SU-DHL-6 (cell line): ENCODE measurements around the gene ZNF362.

Source experiments
- H2AFZ ChIP-seq: fragments of 200-600 bp; sonication (generic); 2 replicates; pipeline ENCODE4 v1.6.1; 2014; ENCODE audit warnings: low read depth, mild to moderate bottlenecking, moderate library complexity, mixed read lengths, antibody characterized with exemption, low read length; ENCODE audit not compliant: severe bottlenecking
- H3F3A ChIP-seq: fragments of 200-600 bp; shearing (Covaris generic); 2 replicates; pipeline ENCODE4 v1.6.0; 2016; ENCODE audit warnings: antibody characterized with exemption, mild to moderate bottlenecking; ENCODE audit not compliant: insufficient read depth
- H3K27ac ChIP-seq: fragments of 200-600 bp; sonication (generic); 2 replicates; pipeline ENCODE4 v1.5.1; 2016; ENCODE audit warnings: low read depth, mild to moderate bottlenecking, low read length, moderate library complexity, mixed read lengths
- H3K27me3 ChIP-seq: fragments of 200-600 bp; sonication (generic), shearing (Covaris generic); 2 replicates; pipeline ENCODE4 v1.6.0; 2014; ENCODE audit warnings: mild to moderate bottlenecking, low read length
- H3K36me3 ChIP-seq: fragments of 200-600 bp; sonication (generic); 2 replicates; pipeline ENCODE4 v1.6.1; 2014; ENCODE audit warnings: mild to moderate bottlenecking, low read length, mixed read lengths
- H3K4me2 ChIP-seq: fragments of 300-600, 200-600 bp; shearing (Covaris generic), sonication (generic); 2 replicates; pipeline ENCODE4 v1.6.0; 2014; ENCODE audit warnings: low read length, low read depth, mild to moderate bottlenecking; ENCODE audit not compliant: poor library complexity, severe bottlenecking
- H3K4me3 ChIP-seq: fragments of 200-600 bp; sonication (generic); 2 replicates; pipeline ENCODE4 v1.5.1; 2014; ENCODE audit warnings: antibody characterized with exemption, low read length, mild to moderate bottlenecking, mixed read lengths; ENCODE audit not compliant: insufficient read depth, poor library complexity, severe bottlenecking
- H3K79me2 ChIP-seq: fragments of 200-600 bp; sonication (generic); 2 replicates; pipeline ENCODE4 v1.6.1; 2014; ENCODE audit warnings: mild to moderate bottlenecking, low read length, moderate library complexity; ENCODE audit not compliant: insufficient read depth
- H3K9ac ChIP-seq: fragments of 200-600 bp; sonication (generic); 2 replicates; pipeline ENCODE4 v1.7.0; 2014; ENCODE audit warnings: mild to moderate bottlenecking, low read length
- H3K9me2 ChIP-seq: fragments of 200-600 bp; sonication (generic); replicated peaks from 2 replicates; pipeline ENCODE4 v1.6.1; 2014; ENCODE audit warnings: low read length; ENCODE audit not compliant: insufficient read depth
- H3K9me3 ChIP-seq: fragments of 200-600 bp; sonication (generic); 2 replicates; pipeline ENCODE4 v1.6.1; 2014; ENCODE audit warnings: low read length, mixed read lengths; ENCODE audit not compliant: insufficient read depth
- H4K20me1 ChIP-seq: fragments of 200-600 bp; sonication (generic); 2 replicates; pipeline ENCODE4 v1.6.1; 2014; ENCODE audit warnings: low read depth, mild to moderate bottlenecking, antibody characterized with exemption, low read length, moderate library complexity, mixed read lengths
- CTCF ChIP-seq: fragments of 200-600 bp; sonication (generic); IDR thresholded peaks from one replicate; pipeline ENCODE4 v1.5.1; 2017; ENCODE audit warnings: antibody characterized with exemption, mild to moderate bottlenecking, low read length, moderate library complexity; ENCODE audit not compliant: insufficient read depth, poor library complexity, severe bottlenecking
- EZH2phosphoT487 ChIP-seq: fragments of 200-600 bp; sonication (generic), shearing (Covaris generic); conservative IDR thresholded peaks from 2 replicates; pipeline ENCODE4 v1.6.1; 2018; ENCODE audit warnings: mild to moderate bottlenecking, antibody characterized with exemption, low read length, moderate library complexity, mixed read lengths

Gene ZNF362

GRCh38 chr1:33256471-33257206, at the start of gene ZNF362:
TSS of gene ZNF362 (plus strand) at chr1:33256492. CDS start at chr1:33270575, 14,083 bp downstream.
- Histone ChIP-seq H3K9me3 (no peaks in the 10 kb centered on the region), H4K20me1 (no peaks in the 10 kb centered on the region), H3K9ac (peak within 1 kb of the TSS; percentile 37), H3K79me2 (no peaks in the 10 kb centered on the region), H3K4me2 (peak within 1 kb of the TSS; percentile 58), H3F3A (no peaks in the 10 kb centered on the region), H3K27ac (no peak within 1 kb of the TSS), H3K4me3 (peak within 1 kb of the TSS; percentile 47), H2AFZ (peak within 1 kb of the TSS; percentile 59), H3K9me2 (no peaks in the 10 kb centered on the region), H3K27me3 (no peaks in the 10 kb centered on the region), H3K36me3 (no peaks in the 10 kb centered on the region)
- TF ChIP-seq CTCF: no peak
- TF ChIP-seq EZH2phosphoT487: no peak

GRCh38 chr1:33211972-33212371, 44.3 kb upstream of the ZNF362 start:
- Histone ChIP-seq H3K4me2 (no peak overlapping the region), H3K36me3 (no peaks in the 10 kb centered on the region), H3K9ac (no peak overlapping the region), H3K79me2 (no peaks in the 10 kb centered on the region), H3K4me3 (no peak overlapping the region), H3K27me3 (no peaks in the 10 kb centered on the region; the same call in 1 of the 2 replicates), H3K9me3 (0 out of 2 replicates have a peak, but pooled peaks cover 3% of the 10 kb centered on the region), H3K27ac (no peak overlapping the region), H4K20me1 (no peaks in the 10 kb centered on the region), H3K9me2 (no peaks in the 10 kb centered on the region), H2AFZ (no peak overlapping the region), H3F3A (no peaks in the 10 kb centered on the region)
- TF ChIP-seq EZH2phosphoT487: no peak
- no peak for TF ChIP-seq CTCF

- Histone ChIP-seq H3K27ac (no peak overlapping the region), H3K9me3 (no peaks in the 10 kb centered on the region), H3K4me3 (no peak overlapping the region), H3K9me2 (no peaks in the 10 kb centered on the region), H4K20me1 (no peaks in the 10 kb centered on the region), H3K79me2 (no peaks in the 10 kb centered on the region), H2AFZ (no peak overlapping the region), H3K4me2 (no peak overlapping the region), H3K9ac (no peak overlapping the region), H3F3A (no peaks in the 10 kb centered on the region), H3K36me3 (0 out of 2 replicates have a peak, but pooled peaks cover 3% of the 10 kb centered on the region), H3K27me3 (no peaks in the 10 kb centered on the region; the same call in 1 of the 2 replicates)
- TF ChIP-seq CTCF (no peak), EZH2phosphoT487 (no peak)
Observed at GRCh38 chr1:33219886-33220661, 36.2 kb upstream of the ZNF362 start.
